Measurements from ENCODE around the gene CEBPG.

CEBPG gene

DNA sequence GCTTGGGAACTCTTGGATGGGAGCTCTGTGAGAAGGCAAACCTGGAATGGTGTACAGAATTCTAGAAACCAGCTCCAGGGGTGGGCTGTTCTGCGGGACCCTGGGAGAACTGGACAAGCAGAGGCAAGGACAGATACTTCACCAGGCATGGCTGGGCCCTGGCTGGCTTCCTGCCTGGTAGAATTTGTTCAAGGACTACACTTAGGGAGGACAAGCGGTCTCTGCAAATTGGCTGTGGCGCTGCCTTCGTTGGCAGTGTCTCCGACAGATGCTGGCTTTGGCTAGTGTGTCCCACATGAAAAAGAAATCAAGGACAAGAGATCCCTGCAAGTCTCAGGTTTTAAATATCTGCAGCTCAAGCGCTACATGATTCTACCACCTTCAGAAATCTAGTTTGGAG is 12.4 kb downstream of the CEBPG start:
- Histone ChIP-seq H3K4me1 (ENCODE audit: control insufficient read depth, insufficient read depth, low read length) (no peaks in the 10 kb centered on the region), H3K4me2 (ENCODE audit: low read length) (no peak overlapping the region), H3K9me3 (replicated peaks; ENCODE audit: low read length) (no peaks in the 10 kb centered on the region), H3K27me3 (ENCODE audit: control insufficient read depth, insufficient read depth, low read length) (no peaks in the 10 kb centered on the region), H3K36me3 (ENCODE audit: insufficient read depth, low read length) (peaks cover 13% of the 10 kb centered on the region), H3K9ac (ENCODE audit: low read depth, low read length) (no peak overlapping the region), H3K4me3 (ENCODE audit: low read length) (no peak overlapping the region)

DNA sequence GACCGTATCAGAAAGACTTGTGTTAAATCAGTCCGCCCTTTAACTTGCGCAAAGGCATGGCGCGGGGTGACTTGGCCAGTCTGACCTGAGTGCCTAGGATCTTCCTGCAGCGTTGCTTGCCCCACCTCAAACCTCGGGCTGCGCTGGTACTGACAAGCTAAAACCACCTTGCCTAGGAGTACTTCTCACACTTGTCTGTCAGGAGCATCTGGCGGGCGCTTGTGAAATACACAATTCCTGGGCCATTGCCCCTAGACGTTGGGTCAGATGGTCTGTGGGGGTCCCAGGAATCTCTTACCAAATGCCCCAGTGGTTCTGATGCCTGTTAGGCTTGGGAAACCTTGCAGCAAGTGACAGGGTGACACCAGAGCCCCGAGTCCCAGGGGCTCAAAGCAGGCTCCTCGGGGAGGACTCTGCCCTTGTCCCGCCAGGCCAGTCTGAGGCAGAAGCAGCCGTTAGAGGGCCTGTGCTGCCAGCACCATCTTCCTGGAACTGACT is 12.9 kb downstream of the CEBPG start:
- Histone ChIP-seq H3K36me3 (ENCODE audit: insufficient read depth, low read length) (peaks cover 13% of the 10 kb centered on the region), H3K9me3 (replicated peaks; ENCODE audit: low read length) (no peaks in the 10 kb centered on the region), H3K9ac (ENCODE audit: low read depth, low read length) (no peak overlapping the region), H3K4me1 (ENCODE audit: control insufficient read depth, insufficient read depth, low read length) (no peaks in the 10 kb centered on the region), H3K4me3 (ENCODE audit: low read length) (no peak overlapping the region), H3K27me3 (ENCODE audit: control insufficient read depth, insufficient read depth, low read length) (no peaks in the 10 kb centered on the region), H3K4me2 (ENCODE audit: low read length) (no peak overlapping the region)

DNA sequence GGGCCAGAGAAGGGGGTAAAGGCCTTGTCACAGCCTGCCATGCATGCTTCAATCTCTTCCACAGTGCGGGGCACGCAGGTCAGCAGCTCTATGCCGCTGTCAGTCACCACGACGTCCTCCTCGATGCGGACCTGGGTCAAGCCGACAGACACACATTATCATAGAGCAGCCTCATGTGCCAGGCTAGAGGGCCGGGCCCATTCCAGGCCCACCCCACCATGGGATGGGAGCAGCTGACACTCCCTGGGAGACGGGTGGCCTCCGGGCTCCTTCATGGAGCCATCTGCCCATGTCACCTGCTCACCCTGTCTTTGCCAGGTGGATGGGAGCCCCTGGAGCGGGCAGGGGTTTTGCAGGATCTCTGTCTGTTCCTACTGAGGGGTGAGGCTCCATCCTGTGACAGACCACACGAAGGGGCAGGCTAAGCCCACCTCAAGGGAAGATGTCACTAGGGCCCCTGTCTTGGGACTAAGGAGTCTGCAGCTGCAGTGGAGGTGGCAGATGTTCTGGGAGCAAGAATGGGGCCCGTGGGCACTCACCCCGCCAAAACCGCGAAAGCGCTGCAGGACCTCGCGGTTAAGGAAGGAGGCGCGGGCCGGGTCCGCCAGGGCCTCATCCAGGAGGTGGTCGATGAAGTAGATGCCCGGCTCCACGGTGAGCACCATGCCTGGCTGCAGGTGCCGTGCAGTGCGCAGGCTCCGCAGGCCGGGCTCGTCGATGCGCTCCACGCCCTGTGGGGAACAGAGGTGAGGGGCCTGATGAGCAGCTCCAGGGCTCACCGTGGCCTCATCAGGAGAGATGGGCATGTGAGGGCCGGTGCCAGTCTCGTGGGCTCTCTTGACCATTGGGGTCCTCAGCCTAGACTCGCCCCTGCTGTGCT is 14.1 kb downstream of the CEBPG start:
- H3K36me3 ChIP-seq (ENCODE audit: insufficient read depth, low read length), result peaks cover 13% of the 10 kb centered on the region
- H3K9ac ChIP-seq (ENCODE audit: low read depth, low read length), result no peak overlapping the region
- no peaks in the 10 kb centered on the region for H3K9me3 ChIP-seq (replicated peaks; ENCODE audit: low read length)
- H3K4me3 ChIP-seq (ENCODE audit: low read length), result no peak overlapping the region
- H3K27me3 ChIP-seq (ENCODE audit: control insufficient read depth, insufficient read depth, low read length), result no peaks in the 10 kb centered on the region
- no peak overlapping the region for H3K4me2 ChIP-seq (ENCODE audit: low read length)
- peaks cover 9% of the 10 kb centered on the region for H3K4me1 ChIP-seq (ENCODE audit: control insufficient read depth, insufficient read depth, low read length)

DNA sequence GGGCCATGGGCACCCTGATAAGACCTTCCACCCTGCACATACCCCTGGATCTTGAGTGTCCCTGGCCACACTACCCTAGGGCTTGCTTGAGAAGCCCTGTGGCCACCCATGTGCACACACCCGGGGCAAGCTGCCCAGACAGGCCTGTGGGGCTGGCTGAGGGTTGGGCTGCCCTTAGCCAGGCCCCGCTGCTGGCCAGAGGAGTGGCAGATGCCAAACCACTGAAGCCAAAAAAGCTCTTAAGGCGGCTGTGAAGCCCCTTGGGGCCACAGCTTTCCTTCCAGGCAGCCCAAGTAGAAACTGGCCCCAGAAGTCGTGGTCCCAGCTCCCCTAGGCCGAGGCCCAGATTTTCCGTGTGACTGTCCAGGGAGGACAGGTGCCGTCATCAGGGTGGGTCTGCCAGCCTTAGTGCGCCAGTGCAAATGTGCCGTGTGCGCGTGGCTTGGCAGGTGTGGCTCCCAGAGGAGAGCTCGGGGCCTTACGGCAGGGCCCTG is 14.8 kb downstream of the CEBPG start:
- H3K9me3 ChIP-seq (replicated peaks; ENCODE audit: low read length), result no peaks in the 10 kb centered on the region
- H3K4me3 ChIP-seq (ENCODE audit: low read length), result no peak overlapping the region
- peaks cover 11% of the 10 kb centered on the region for H3K4me1 ChIP-seq (ENCODE audit: control insufficient read depth, insufficient read depth, low read length)
- no peaks in the 10 kb centered on the region for H3K27me3 ChIP-seq (ENCODE audit: control insufficient read depth, insufficient read depth, low read length)
- H3K9ac ChIP-seq (ENCODE audit: low read depth, low read length), result no peak overlapping the region
- peaks cover 13% of the 10 kb centered on the region for H3K36me3 ChIP-seq (ENCODE audit: insufficient read depth, low read length)
- no peak overlapping the region for H3K4me2 ChIP-seq (ENCODE audit: low read length)

DNA sequence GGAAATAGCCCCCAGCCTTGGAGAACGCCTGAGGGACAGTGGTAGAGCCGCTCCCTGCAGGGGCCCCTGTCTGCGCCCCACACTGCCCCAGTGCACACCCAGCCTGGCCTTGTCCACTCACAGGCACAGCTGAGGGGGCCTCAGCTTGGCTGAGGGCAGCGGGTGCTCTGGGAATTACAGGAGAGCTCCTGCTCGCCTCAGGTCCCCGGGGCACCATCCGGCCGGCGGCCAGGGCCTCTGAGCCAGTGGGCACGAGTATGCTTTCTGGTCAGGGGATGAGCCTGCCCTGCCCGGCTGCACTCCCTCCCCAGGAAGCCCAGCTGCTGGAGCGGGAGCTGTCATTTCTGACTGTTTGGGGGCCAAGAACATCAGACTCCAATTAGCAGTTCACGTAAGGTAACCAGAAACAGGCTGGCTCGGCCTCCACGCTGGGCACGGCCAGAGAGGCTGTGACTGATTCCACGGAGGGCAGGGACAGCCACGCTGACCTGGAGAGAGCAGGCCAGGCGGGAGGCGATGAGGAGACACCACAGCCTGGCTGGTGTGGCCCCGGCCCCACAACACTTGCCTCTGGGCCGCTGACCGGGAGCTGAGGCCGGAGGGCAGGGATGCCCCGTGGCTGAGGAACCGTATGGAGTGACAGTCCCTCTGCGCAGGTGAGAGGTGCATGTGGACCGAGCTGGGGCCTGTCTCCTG is 15.4 kb downstream of the CEBPG start:
- Histone ChIP-seq H3K27me3 (ENCODE audit: control insufficient read depth, insufficient read depth, low read length) (no peaks in the 10 kb centered on the region), H3K9ac (ENCODE audit: low read depth, low read length) (no peak overlapping the region), H3K4me3 (ENCODE audit: low read length) (no peak overlapping the region), H3K4me1 (ENCODE audit: control insufficient read depth, insufficient read depth, low read length) (peaks cover 17% of the 10 kb centered on the region), H3K4me2 (ENCODE audit: low read length) (no peak overlapping the region), H3K9me3 (replicated peaks; ENCODE audit: low read length) (no peaks in the 10 kb centered on the region), H3K36me3 (ENCODE audit: insufficient read depth, low read length) (peaks cover 13% of the 10 kb centered on the region)

DNA sequence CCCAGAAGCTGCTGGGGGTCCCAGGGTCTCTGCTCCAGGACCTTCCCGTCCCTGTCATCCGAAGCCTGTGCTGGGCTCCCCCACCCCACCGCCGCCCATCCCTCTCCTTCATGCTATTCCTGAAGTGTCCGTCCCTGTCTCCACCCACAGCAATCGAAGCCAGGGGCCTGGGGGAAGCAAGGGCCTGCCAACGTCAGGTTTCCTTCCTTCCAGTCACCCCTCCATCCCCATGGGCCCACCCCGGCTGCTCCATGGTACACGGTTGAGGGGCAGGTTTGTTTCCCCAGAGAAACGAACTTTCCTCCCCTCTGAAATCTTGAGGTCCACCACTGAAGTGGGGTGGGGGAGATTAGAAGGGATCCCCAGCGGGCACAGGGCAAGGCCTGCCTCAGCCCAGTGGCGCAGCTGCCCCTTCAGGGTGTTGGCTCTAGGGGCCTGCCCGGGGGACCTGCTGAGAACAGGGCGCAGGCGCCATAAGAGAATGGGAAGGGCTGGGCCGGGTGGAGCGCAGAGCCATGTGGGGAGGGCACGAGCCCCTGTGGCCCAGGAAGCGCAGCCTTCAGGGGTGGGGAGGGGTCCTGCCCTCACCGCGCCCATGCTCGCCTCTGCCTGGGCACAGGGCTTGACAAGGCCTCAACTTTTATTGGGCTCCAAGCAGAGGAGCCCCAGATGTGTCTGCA is 16.1 kb downstream of the CEBPG start:
- peaks cover 13% of the 10 kb centered on the region for H3K36me3 ChIP-seq (ENCODE audit: insufficient read depth, low read length)
- peaks cover 24% of the 10 kb centered on the region for H3K4me1 ChIP-seq (ENCODE audit: control insufficient read depth, insufficient read depth, low read length)
- H3K4me2 ChIP-seq (ENCODE audit: low read length), result no peak overlapping the region
- no peak overlapping the region for H3K9ac ChIP-seq (ENCODE audit: low read depth, low read length)
- no peaks in the 10 kb centered on the region for H3K9me3 ChIP-seq (replicated peaks; ENCODE audit: low read length)
- no peak overlapping the region for H3K4me3 ChIP-seq (ENCODE audit: low read length)
- no peaks in the 10 kb centered on the region for H3K27me3 ChIP-seq (ENCODE audit: control insufficient read depth, insufficient read depth, low read length)

DNA sequence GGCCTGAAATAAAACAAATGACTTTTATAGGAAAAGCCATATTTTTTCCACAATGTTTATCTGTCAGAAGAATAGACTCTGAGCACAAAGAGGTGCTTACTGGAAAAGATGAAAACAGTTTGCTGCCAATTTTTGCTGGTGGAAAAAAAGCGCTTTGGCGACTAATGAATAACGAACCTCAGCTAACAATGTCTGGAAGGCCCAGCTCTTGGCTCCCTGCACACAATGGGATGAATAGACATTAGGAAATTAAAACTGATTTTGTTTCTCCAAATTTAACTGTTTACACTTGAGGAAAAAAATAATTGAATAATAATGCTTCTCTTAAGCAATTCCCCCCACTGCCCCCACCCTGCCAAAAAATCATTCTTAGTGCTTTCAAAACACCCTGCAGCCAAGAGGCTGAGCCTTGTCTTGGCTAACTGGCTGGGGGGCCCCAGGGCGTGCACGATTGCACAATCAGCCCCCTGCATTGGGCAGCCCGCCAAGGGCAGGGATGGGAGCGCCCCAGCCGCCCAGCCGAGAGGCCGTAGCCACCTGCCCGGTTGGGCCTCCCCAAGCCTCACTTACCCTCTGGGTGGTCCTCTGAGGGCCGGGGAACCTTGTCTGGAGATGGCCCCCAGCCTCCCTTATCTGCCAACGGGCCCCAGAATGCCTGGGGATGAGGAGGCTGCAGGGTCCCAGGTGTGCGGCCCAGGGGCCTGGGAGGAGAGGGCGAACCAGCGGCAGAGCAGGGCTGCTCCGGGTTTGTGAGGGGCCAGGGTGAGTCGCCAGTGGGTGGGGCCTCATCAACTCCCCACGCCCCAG is 16.8 kb downstream of the CEBPG start:
- Histone ChIP-seq H3K9me3 (replicated peaks; ENCODE audit: low read length) (no peaks in the 10 kb centered on the region), H3K36me3 (ENCODE audit: insufficient read depth, low read length) (peaks cover 13% of the 10 kb centered on the region), H3K4me3 (ENCODE audit: low read length) (no peak overlapping the region), H3K4me2 (ENCODE audit: low read length) (no peak overlapping the region), H3K27me3 (ENCODE audit: control insufficient read depth, insufficient read depth, low read length) (no peaks in the 10 kb centered on the region), H3K9ac (ENCODE audit: low read depth, low read length) (no peak overlapping the region), H3K4me1 (ENCODE audit: control insufficient read depth, insufficient read depth, low read length) (peaks cover 31% of the 10 kb centered on the region)

DNA sequence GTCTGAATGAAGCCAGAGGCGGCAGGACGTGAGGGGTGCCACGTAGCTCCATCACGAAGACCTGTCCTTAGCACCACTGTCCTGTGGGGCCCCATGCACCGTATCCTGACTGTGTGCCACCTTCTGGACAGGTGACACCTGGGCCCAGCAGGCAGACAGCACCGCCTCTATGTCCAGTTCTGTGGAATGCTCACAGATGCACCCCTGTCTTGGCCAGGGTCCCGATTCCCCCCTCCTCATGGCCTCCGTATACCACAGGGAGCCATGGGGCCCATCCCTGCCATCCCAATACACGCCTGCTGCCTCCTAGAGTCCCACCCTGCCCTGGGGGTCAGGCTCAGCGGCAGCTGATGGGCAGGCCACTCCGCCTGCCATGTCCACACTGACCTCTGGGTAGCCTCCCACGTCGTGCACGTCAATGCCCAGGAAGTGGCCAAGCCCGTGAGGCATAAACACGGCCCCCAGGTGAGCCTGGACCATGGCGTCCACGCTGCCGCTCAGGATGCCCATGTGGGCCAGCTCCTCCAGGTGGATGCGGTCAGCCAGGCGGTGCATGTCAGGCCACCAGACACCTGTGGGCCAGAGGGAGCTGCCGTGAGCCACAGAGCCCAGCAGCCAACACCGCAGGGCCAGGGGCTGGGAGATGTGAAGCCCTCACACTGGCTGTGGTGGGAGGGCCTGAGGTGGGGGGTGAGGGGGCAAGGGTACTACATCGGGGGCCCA is 17.6 kb downstream of the CEBPG start:
- Histone ChIP-seq H3K9ac (ENCODE audit: low read depth, low read length) (no peak overlapping the region), H3K9me3 (replicated peaks; ENCODE audit: low read length) (no peaks in the 10 kb centered on the region), H3K4me3 (ENCODE audit: low read length) (no peak overlapping the region), H3K4me1 (ENCODE audit: control insufficient read depth, insufficient read depth, low read length) (peaks cover 39% of the 10 kb centered on the region), H3K36me3 (ENCODE audit: insufficient read depth, low read length) (peaks cover 13% of the 10 kb centered on the region), H3K4me2 (ENCODE audit: low read length) (no peak overlapping the region), H3K27me3 (ENCODE audit: control insufficient read depth, insufficient read depth, low read length) (no peaks in the 10 kb centered on the region)

DNA sequence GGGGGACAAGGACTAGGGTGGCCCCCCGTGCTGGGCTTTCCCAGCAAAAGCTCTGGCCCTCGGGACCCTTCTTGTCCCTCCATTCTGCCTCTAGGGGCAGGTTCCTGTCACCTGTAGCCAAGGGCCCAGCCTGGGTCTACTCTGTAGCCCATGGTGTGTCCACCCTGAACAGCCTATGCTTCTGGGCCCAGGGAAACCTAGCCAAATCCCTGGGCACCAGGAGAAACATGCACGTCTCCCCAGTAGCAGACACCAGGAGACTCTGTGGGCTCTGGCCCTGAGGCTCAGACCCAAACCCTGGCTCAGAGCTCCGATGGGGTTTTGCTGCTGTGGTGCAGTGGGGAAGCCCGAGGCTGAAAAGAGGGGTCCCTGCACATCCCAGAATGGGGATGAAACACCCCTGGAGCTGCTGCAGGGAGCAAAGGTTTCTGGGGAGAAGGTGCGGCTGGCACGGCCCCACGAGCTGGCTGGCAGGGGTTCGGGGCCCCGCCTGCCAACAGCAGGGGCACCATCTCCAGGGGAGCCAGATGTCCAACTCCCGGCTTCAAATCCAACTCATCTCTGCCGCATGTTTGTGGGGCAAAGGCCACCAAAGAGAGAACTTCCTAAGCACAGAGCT is 18.2 kb downstream of the CEBPG start:
- Histone ChIP-seq H3K9ac (ENCODE audit: low read depth, low read length) (no peak overlapping the region), H3K4me2 (ENCODE audit: low read length) (no peak overlapping the region), H3K9me3 (replicated peaks; ENCODE audit: low read length) (no peaks in the 10 kb centered on the region), H3K27me3 (ENCODE audit: control insufficient read depth, insufficient read depth, low read length) (no peaks in the 10 kb centered on the region), H3K4me3 (ENCODE audit: low read length) (no peak overlapping the region), H3K36me3 (ENCODE audit: insufficient read depth, low read length) (peaks cover 6% of the 10 kb centered on the region), H3K4me1 (ENCODE audit: control insufficient read depth, insufficient read depth, low read length) (peaks cover 46% of the 10 kb centered on the region)

Measured in skeletal muscle satellite cell (primary cell).